ENCODE data around the gene PFKFB4. TPM values are rescaled to one million over a fixed set of nuclear protein-coding genes. Genes with fewer than 3 reads are reported as not detected.
A peak's percentile ranks its signal among the peaks of the same experiment; 100 is the strongest.

The PFKFB4 gene
- total and polyA plus RNA-seq, 2 of the 4 experiments (the other 2 are of a cell fraction), result 16.9 to 17.0 TPM

DNA sequence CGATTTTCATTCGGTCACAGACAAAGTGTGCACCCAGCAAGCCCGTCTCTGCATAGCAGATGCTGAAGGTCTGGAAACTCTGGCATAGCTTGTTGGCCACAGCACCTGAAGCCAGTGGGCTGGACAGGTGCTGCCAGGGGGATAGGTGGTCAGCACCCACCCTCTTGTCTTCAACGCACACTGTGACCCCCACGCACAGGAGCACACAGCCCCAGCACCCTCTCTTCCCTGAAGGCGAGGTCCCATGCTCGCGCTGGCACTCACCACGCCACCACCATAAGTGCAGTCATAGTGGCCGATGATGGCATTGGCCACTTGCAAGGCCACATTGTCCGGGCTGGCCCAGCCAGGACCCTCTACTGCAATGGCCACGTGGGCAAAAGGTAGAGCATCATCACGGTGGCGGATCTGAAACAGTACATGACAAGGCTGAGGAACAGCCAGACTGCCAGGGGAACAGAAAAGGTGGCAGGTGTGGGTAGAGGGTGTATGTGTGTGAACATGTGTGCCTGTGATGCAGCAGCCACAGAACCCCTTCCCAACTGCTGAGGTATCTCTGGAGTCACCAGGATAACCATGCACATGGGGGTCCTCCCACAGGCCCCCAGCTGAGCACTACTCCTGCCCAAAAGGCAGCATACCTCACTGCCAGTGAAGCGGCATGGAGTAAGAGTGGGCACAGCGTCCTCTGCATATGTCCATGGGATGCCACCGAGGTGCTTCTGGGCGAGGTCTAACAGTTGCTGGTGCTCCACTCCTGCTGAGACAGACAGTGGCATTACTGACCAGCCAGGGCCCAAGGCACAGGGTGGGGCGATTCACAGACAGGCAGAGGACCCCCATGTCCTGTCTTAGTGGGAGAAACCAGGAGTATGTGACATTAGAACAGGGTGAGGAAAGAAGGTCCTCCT is 44.4 kb upstream of the PFKFB4 start (continued):
- no peak for TF ChIP-seq SMC3 (IDR thresholded peaks at IDR 0.05; ENCODE audit: low read depth, low read length)
- no peak for TF ChIP-seq MAFK (IDR thresholded peaks at IDR 0.05; ENCODE audit: low read depth, low read length)

DNA sequence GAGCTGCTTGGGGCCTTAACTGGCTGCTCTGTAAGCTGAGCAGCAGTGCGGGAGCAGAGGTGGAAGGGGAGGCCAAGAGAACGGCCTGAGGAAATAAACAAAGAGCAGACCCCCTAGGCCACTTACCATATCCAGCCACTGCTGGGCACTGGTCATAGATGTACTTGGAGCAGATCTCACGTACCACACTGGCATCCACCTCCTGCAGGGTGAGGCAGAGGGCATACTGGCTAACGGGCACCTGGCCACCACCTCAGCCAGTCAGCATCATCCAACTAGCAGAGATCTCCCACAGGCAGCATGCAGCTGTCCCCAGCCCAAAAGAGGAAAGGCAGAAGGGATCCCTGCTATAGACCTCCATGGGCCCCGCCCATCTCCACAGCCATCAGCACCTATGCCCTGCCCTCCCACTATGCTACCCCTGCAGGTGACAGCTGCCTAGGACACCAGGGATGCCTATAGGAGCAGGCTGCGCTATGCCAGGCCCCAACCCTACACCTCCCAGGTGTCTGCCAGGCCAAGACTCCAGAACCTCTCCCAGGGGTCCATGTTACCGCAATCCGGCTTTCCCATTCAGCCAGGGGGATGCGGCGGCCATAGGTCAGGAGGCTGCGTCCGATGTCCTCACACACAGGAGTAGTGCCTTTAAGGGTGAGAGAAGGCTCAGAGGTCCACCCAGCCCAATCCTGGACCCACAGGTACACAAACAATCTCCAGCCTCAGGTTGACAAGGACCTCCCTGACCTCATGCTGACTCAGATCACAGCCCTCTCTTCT is 43.1 kb upstream of the PFKFB4 start:
- Histone ChIP-seq H3K27ac (ENCODE audit: insufficient read depth, low read length) (peak overlapping the region; percentile 94), H3K36me3 (ENCODE audit: control insufficient read depth, insufficient read depth, low read length) (peaks cover 62% of the 10 kb centered on the region), H2BK120ac (ENCODE audit: low read depth, low read length) (peak overlapping the region; percentile 85), H2BK5ac (ENCODE audit: low read depth, low read length, poor library complexity, severe bottlenecking) (peak overlapping the region; percentile 97), H3K18ac (ENCODE audit: low read depth, low read length) (peak overlapping the region; percentile 28; the same call in 1 of the 2 replicates), H2AFZ (replicated peaks; ENCODE audit: low read length, poor library complexity) (peak overlapping the region; percentile 54), H3K9me1 (ENCODE audit: insufficient read depth, low read length) (peaks cover 38% of the 10 kb centered on the region), H2BK15ac (ENCODE audit: low read depth, low read length) (peak overlapping the region; percentile 67; the same call in 2 of the 3 replicates), H4K91ac (ENCODE audit: insufficient read depth, low read depth, low read length) (peak overlapping the region; percentile 82), H2AK5ac (ENCODE audit: low read depth, low read length) (peak overlapping the region; percentile 96), H3K14ac (replicated peaks; ENCODE audit: low read depth, low read length) (peak overlapping the region; percentile 77), H2BK20ac (ENCODE audit: low read depth, low read length) (peak overlapping the region; percentile 87), H3K4ac (ENCODE audit: low read depth, low read length) (peak overlapping the region; percentile 99), H3K9ac (ENCODE audit: low read depth, low read length) (peak overlapping the region; percentile 40; the same call in 1 of the 2 replicates), H3K4me3 (ENCODE audit: insufficient read depth, low read depth, low read length) (no peak overlapping the region), H4K5ac (ENCODE audit: low read depth, low read length) (peak overlapping the region; percentile 38; the same call in 1 of the 2 replicates), H3K23ac (ENCODE audit: low read depth, low read length) (peak overlapping the region; percentile 89; the same call in 1 of the 2 replicates), H3K27me3 (ENCODE audit: control insufficient read depth, insufficient read depth, low read length) (no peaks in the 10 kb centered on the region), H3K4me1 (ENCODE audit: control insufficient read depth, insufficient read depth, low read length) (peaks cover 47% of the 10 kb centered on the region), H3K79me1 (ENCODE audit: low read depth in 1 of 2, low read length in 2 of 2) (peaks cover 13 to 76% of the 10 kb centered on the region in 2 experiments; a peak in 3 of 4 replicates), H4K8ac (ENCODE audit: low read depth in 2 of 2, low read length in 2 of 2) (peak overlapping the region; percentile 46 to 83), H4K20me1 (ENCODE audit: insufficient read depth, low read length) (peaks cover 23% of the 10 kb centered on the region), H2AK9ac (replicated peaks; ENCODE audit: low read depth, low read length, poor library complexity) (peak overlapping the region; percentile 90), H3K9me3 (ENCODE audit: control insufficient read depth, insufficient read depth, low read length) (no peaks in the 10 kb centered on the region), H3K4me2 (ENCODE audit: low read depth, low read length) (no peak overlapping the region), H3K56ac (ENCODE audit: extremely low read depth, insufficient read depth, low read length) (no peak overlapping the region)
- no TSS peak for BruUV-seq (replicated peaks)
- dilution Hi-C loops (cut with HindIII; ENCODE audit: low sequenced_read_pairs, unreplicated experiment) (no loop called here), in situ Hi-C loops (cut with MboI; ENCODE audit: low sequenced_read_pairs) (no loop called here), intact Hi-C loops (cut with micrococcal nuclease) (no loop called here)
- TF ChIP-seq MXI1 (IDR thresholded peaks at IDR 0.05; ENCODE audit: borderline replicate concordance, low read depth, low read length), result no peak
- TF ChIP-seq, protein P1, sequence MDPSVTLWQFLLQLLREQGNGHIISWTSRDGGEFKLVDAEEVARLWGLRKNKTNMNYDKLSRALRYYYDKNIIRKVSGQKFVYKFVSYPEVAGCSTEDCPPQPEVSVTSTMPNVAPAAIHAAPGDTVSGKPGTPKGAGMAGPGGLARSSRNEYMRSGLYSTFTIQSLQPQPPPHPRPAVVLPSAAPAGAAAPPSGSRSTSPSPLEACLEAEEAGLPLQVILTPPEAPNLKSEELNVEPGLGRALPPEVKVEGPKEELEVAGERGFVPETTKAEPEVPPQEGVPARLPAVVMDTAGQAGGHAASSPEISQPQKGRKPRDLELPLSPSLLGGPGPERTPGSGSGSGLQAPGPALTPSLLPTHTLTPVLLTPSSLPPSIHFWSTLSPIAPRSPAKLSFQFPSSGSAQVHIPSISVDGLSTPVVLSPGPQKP (IDR thresholded peaks at IDR 0.05; ENCODE audit: borderline replicate concordance, low read depth, low read length), result no peak
- no peak for TF ChIP-seq NFE2L2 (IDR thresholded peaks at IDR 0.05; ENCODE audit: low read depth, low read length)
- TF ChIP-seq, protein P2, sequence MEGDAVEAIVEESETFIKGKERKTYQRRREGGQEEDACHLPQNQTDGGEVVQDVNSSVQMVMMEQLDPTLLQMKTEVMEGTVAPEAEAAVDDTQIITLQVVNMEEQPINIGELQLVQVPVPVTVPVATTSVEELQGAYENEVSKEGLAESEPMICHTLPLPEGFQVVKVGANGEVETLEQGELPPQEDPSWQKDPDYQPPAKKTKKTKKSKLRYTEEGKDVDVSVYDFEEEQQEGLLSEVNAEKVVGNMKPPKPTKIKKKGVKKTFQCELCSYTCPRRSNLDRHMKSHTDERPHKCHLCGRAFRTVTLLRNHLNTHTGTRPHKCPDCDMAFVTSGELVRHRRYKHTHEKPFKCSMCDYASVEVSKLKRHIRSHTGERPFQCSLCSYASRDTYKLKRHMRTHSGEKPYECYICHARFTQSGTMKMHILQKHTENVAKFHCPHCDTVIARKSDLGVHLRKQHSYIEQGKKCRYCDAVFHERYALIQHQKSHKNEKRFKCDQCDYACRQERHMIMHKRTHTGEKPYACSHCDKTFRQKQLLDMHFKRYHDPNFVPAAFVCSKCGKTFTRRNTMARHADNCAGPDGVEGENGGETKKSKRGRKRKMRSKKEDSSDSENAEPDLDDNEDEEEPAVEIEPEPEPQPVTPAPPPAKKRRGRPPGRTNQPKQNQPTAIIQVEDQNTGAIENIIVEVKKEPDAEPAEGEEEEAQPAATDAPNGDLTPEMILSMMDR (conservative IDR thresholded peaks at IDR 0.05; ENCODE audit: low read depth, low read length), result no peak
- no peak for TF ChIP-seq POLR2A (IDR thresholded peaks at IDR 0.05; ENCODE audit: low read depth, low read length)
- ATAC-seq (ENCODE audit: low read depth), result no peak
- POLR2A ChIA-PET (ENCODE audit: unreplicated experiment), result no interaction called here
- 84% methylated on average over 5 of the region's 12 CpGs; no CpG with 5 or more reads in 1 of the 2 experiments for WGBS, 2 experiments (ENCODE audit: extremely low coverage in 2 of 2, insufficient read length in 1 of 2)
- CTCF ChIA-PET, result interaction anchor here (0.9 kb wide), 1 partner anchor 9 kb away, joined by 3 read pairs; the partner anchor contains the start of gene UQCRC1
- no peak for DNase-seq
